Measurements from ENCODE around the gene NOTUM. TPM values are rescaled to one million over a fixed set of nuclear protein-coding genes. Genes with fewer than 3 reads are reported as not detected.
A peak's percentile ranks its signal among the peaks of the same experiment; 100 is the strongest.

Gene NOTUM
- total and polyA plus RNA-seq, 9 donors: 0.05 to 0.36 (median 0.22) TPM; not detected in 5

GRCh38 chr17:81939881-81940385 is 21.1 kb downstream of the NOTUM start:
- Histone ChIP-seq H3K4me1 (ENCODE audit: insufficient read depth) (peaks cover 6% of the 10 kb centered on the region), H3K4me3 (no peak overlapping the region), H3K36me3 (no peaks in the 10 kb centered on the region), H3K27ac (no peak overlapping the region), H3K27me3 (no peaks in the 10 kb centered on the region), H3K9me3 (no peaks in the 10 kb centered on the region)
- WGBS, 3 donors: 52 to 56% (median 52%) methylated on average over 18 to 21 of the region's 21 CpGs
- intact Hi-C loops (cut with DNase I): no loop called here
- no peak for TF ChIP-seq EP300 (IDR thresholded peaks at IDR 0.05)
- no peak for TF ChIP-seq CTCF (IDR thresholded peaks at IDR 0.05)
- no peak for TF ChIP-seq POLR2A (IDR thresholded peaks at IDR 0.05)
- peak in 4 of 5 donors; percentile 48 to 66 (median 58) for DNase-seq

- DNase-seq: peak in 2 of 5 donors; percentile 18 to 21
- no peaks in the 10 kb centered on the region for H3K9me3 ChIP-seq
- intact Hi-C loops (cut with DNase I): no loop called here
- H3K27me3 ChIP-seq: no peaks in the 10 kb centered on the region
- no peak overlapping the region for H3K27ac ChIP-seq
- TF ChIP-seq CTCF (IDR thresholded peaks at IDR 0.05): no peak
- no peak for TF ChIP-seq POLR2A (IDR thresholded peaks at IDR 0.05)
- TF ChIP-seq EP300 (IDR thresholded peaks at IDR 0.05): no peak
- H3K4me1 ChIP-seq (ENCODE audit: insufficient read depth): peaks cover 6% of the 10 kb centered on the region
- WGBS, 3 donors: 55 to 70% (median 70%) methylated on average over 13 to 15 of the region's 15 CpGs
- H3K4me3 ChIP-seq: no peak overlapping the region
- no peaks in the 10 kb centered on the region for H3K36me3 ChIP-seq
Observed at GRCh38 chr17:81939218-81939617, 21.8 kb downstream of the NOTUM start.

- peak in 2 of 5 donors; percentile 17 to 29 for DNase-seq
- Histone ChIP-seq H3K36me3 (no peaks in the 10 kb centered on the region), H3K27me3 (no peaks in the 10 kb centered on the region), H3K27ac (no peak overlapping the region), H3K9me3 (no peaks in the 10 kb centered on the region), H3K4me3 (no peak overlapping the region), H3K4me1 (ENCODE audit: insufficient read depth) (peaks cover 6% of the 10 kb centered on the region)
- no peak for TF ChIP-seq CTCF (IDR thresholded peaks at IDR 0.05)
- TF ChIP-seq POLR2A (IDR thresholded peaks at IDR 0.05): no peak
- no peak for TF ChIP-seq EP300 (IDR thresholded peaks at IDR 0.05)
- WGBS, 3 donors: 81 to 83% (median 81%) methylated on average over 6 of the region's 6 CpGs
- intact Hi-C loops (cut with DNase I): no loop called here
Observed at GRCh38 chr17:81935709-81936084, 25.3 kb downstream of the NOTUM start.

- Histone ChIP-seq H3K27ac (no peak overlapping the region), H3K9me3 (no peaks in the 10 kb centered on the region), H3K27me3 (no peaks in the 10 kb centered on the region), H3K4me3 (no peak overlapping the region), H3K4me1 (ENCODE audit: insufficient read depth) (peaks cover 4% of the 10 kb centered on the region), H3K36me3 (no peaks in the 10 kb centered on the region)
- intact Hi-C loops (cut with DNase I): no loop called here
- DNase-seq: peak in 2 of 5 donors; percentile 21 to 26
- 85 to 89% (median 87%) methylated on average over 38 of the region's 38 CpGs for WGBS, 3 donors
- TF ChIP-seq EP300 (IDR thresholded peaks at IDR 0.05) (no peak), POLR2A (IDR thresholded peaks at IDR 0.05) (no peak), CTCF (IDR thresholded peaks at IDR 0.05) (no peak)
Observed at GRCh38 chr17:81934850-81935708, 25.9 kb downstream of the NOTUM start.

Data from ovary (tissue), 9 donors.